Liver (tissue), 9 donors: ENCODE data around the gene DGKQ. TPM values are rescaled to one million over a fixed set of nuclear protein-coding genes. Genes with fewer than 3 reads are reported as not detected.

ENCODE experiments used
- DNase-seq: peaks from one replicate; pipeline ENCODE4 v3.0.0-alpha.2; 2017; ENCODE audit warnings: low spot score
- H3K27ac ChIP-seq, 2 donors: one replicate each; pipeline ENCODE4 v1.7.0; 2013; ENCODE audit warnings: inconsistent platforms in 2 of 2, low read length in 2 of 2, control low read depth in 1 of 2, low read depth in 1 of 2, mild to moderate bottlenecking in 1 of 2
- H3K27me3 ChIP-seq, 4 donors: one replicate each; pipeline versions ENCODE4 v1.6.1 to v1.7.0; 2013; ENCODE audit warnings: low read length in 3 of 4, inconsistent platforms in 1 of 4, mild to moderate bottlenecking in 1 of 4, moderate library complexity in 1 of 4; ENCODE audit not compliant: control insufficient read depth in 4 of 4, insufficient read depth in 4 of 4
- H3K36me3 ChIP-seq, 4 donors: one replicate each; pipeline versions ENCODE4 v1.6.1 to v1.7.0; 2013; ENCODE audit warnings: low read length in 3 of 4, mild to moderate bottlenecking in 3 of 4, low read depth in 1 of 4, moderate library complexity in 1 of 4; ENCODE audit not compliant: control insufficient read depth in 4 of 4, insufficient read depth in 3 of 4
- H3K4me1 ChIP-seq, 4 donors: one replicate each; pipeline versions ENCODE4 v1.6.1 to v1.7.0; 2013; ENCODE audit warnings: low read length in 3 of 4, mild to moderate bottlenecking in 3 of 4, moderate library complexity in 1 of 4; ENCODE audit not compliant: control insufficient read depth in 4 of 4, insufficient read depth in 4 of 4
- H3K4me3 ChIP-seq, 3 donors: one replicate each; pipeline versions ENCODE4 v1.6.1 to v1.7.0; 2013; ENCODE audit warnings: low read length in 3 of 3, control low read depth in 1 of 3, low read depth in 1 of 3, mild to moderate bottlenecking in 1 of 3
- H3K9ac ChIP-seq, 2 donors: one replicate each; pipeline ENCODE4 v1.7.0; 2013; ENCODE audit warnings: low read length in 2 of 2, mild to moderate bottlenecking in 2 of 2, moderate library complexity in 2 of 2, control low read depth in 1 of 2, low read depth in 1 of 2
- H3K9me3 ChIP-seq, 4 donors: one replicate each; pipeline versions ENCODE4 v1.6.1 to v1.7.0; 2013; ENCODE audit warnings: low read length in 3 of 4; ENCODE audit not compliant: control insufficient read depth in 4 of 4
- ATF3 ChIP-seq: IDR thresholded peaks from 2 replicates; pipeline ENCODE4 v1.6.1; 2016; ENCODE audit warnings: antibody characterized with exemption
- EGR1 ChIP-seq, 2 donors: IDR thresholded peaks; 2 replicates each; pipeline ENCODE4 v1.6.1; 2016 to 2018; ENCODE audit warnings: antibody characterized with exemption in 2 of 2, low read depth in 2 of 2
- FOXA1 ChIP-seq: IDR thresholded peaks from 2 replicates; pipeline ENCODE4 v1.6.1; 2016; ENCODE audit warnings: antibody characterized with exemption
- GABPA ChIP-seq, 2 donors: IDR thresholded peaks in 1 of 2; conservative IDR thresholded peaks in 1 of 2; 2 replicates each; pipeline ENCODE4 v1.6.1; 2016; ENCODE audit warnings: antibody characterized with exemption in 2 of 2, mild to moderate bottlenecking in 1 of 2, moderate library complexity in 1 of 2
- HNF4G ChIP-seq: IDR thresholded peaks from 2 replicates; pipeline ENCODE4 v1.6.1; 2016; ENCODE audit warnings: antibody characterized with exemption
- JUND ChIP-seq, 2 donors: IDR thresholded peaks; 2 replicates each; pipeline ENCODE4 v1.6.1; 2016; ENCODE audit warnings: antibody characterized with exemption in 2 of 2
- MAX ChIP-seq: IDR thresholded peaks from 2 replicates; pipeline ENCODE4 v1.6.1; 2016; ENCODE audit warnings: antibody characterized with exemption
- NR2F2 ChIP-seq: IDR thresholded peaks from 2 replicates; pipeline ENCODE4 v1.6.1; 2016; ENCODE audit warnings: antibody characterized with exemption
- RAD21 ChIP-seq, 2 donors: IDR thresholded peaks; 2 replicates each; pipeline ENCODE4 v1.6.1; 2016; ENCODE audit warnings: antibody characterized with exemption in 2 of 2, mild to moderate bottlenecking in 2 of 2
- REST ChIP-seq: IDR thresholded peaks from 2 replicates; pipeline ENCODE4 v1.6.1; 2016; ENCODE audit warnings: antibody characterized with exemption, mild to moderate bottlenecking
- SP1 ChIP-seq: IDR thresholded peaks from 2 replicates; pipeline ENCODE4 v1.6.1; 2018; ENCODE audit warnings: antibody characterized with exemption, mild to moderate bottlenecking
- TAF1 ChIP-seq: conservative IDR thresholded peaks from 2 replicates; pipeline ENCODE4 v1.6.1; 2016; ENCODE audit warnings: antibody characterized with exemption, mild to moderate bottlenecking
- YY1 ChIP-seq: IDR thresholded peaks from 2 replicates; pipeline ENCODE4 v1.6.1; 2016; ENCODE audit warnings: antibody characterized with exemption, mild to moderate bottlenecking
- ZBTB33 ChIP-seq: IDR thresholded peaks from 2 replicates; pipeline ENCODE4 v1.6.1; 2016; ENCODE audit warnings: antibody characterized with exemption
- WGBS: extraction: QIAGEN DNeasy Blood & Tissue Kit; methylation state at CpG from one replicate; pipeline ENCODE4 v1.1.7; 2013; 5-methylcytosine and 5-hydroxymethylcytosine counted together
- polyA plus RNA-seq, 2 donors: library from polyadenylated mRNA; stranded (reverse) in 1 of 2; unstranded in 1 of 2; fragments of 200-250 nt in 1 of 2; fragments of >200 nt in 1 of 2; fragmentation: Nextera tagmentation in 1 of 2; extraction: Ambion mirVana in 1 of 2; gene quantifications; one replicate each; pipeline versions ENCODE4 v1.2.1 to v1.2.3, GENCODE V29; 2013 to 2015
- total RNA-seq, 2 donors: library from RNA; depleted of rRNA; stranded (reverse); fragments of >200 nt; gene quantifications; one replicate each; pipeline ENCODE4 v1.2.3, GENCODE V29; 2014
- donor health status: healthy.
- donor health status: healthy.
- donor health status: healthy.
- donor health status: healthy.
- donor health status: healthy.

Gene DGKQ
- total and polyA plus RNA-seq, 4 donors, result 1.5 to 8.8 (median 3.6) TPM

- no peak for TF ChIP-seq ZBTB33
Observed at GRCh38 chr4:958696-959337, 14.6 kb downstream of the DGKQ start (continued).

GRCh38 chr4:958314-958665 lies 15.1 kb downstream of the DGKQ start:
- 95% methylated on average over 17 of the region's 17 CpGs for WGBS
- no peaks in the 10 kb centered on the region for H3K9me3 ChIP-seq
- no peak overlapping the region for H3K9ac ChIP-seq
- no peak overlapping the region for H3K4me3 ChIP-seq
- TF ChIP-seq MAX, result no peak
- no peak for TF ChIP-seq TAF1
- TF ChIP-seq GABPA (IDR thresholded peaks at IDR 0.05 in 1 of 2, conservative IDR thresholded peaks at IDR 0.05 in 1 of 2), result no peak
- TF ChIP-seq HNF4G, result no peak
- no peak for TF ChIP-seq EGR1 (IDR thresholded peaks at IDR 0.05; ENCODE audit: low read depth in 2 of 2)
- no peak for TF ChIP-seq FOXA1
- TF ChIP-seq REST, result no peak
- no peak for TF ChIP-seq ATF3
- no peak for TF ChIP-seq JUND (IDR thresholded peaks at IDR 0.05)
- TF ChIP-seq SP1, result no peak
- no peak for TF ChIP-seq YY1
- no peak for TF ChIP-seq RAD21 (IDR thresholded peaks at IDR 0.05)
- no peak for TF ChIP-seq ZBTB33
- no peak for TF ChIP-seq NR2F2
- no peak overlapping the region for H3K27ac ChIP-seq
- no peaks in the 10 kb centered on the region for H3K4me1 ChIP-seq
- peaks cover 2 to 29% (median 4%) of the 10 kb centered on the region in 4 donors for H3K36me3 ChIP-seq
- H3K27me3 ChIP-seq, result no peaks in the 10 kb centered on the region
- no peak for DNase-seq
